ENCODE data around the gene UTP14C.

UTP14C gene

DNA sequence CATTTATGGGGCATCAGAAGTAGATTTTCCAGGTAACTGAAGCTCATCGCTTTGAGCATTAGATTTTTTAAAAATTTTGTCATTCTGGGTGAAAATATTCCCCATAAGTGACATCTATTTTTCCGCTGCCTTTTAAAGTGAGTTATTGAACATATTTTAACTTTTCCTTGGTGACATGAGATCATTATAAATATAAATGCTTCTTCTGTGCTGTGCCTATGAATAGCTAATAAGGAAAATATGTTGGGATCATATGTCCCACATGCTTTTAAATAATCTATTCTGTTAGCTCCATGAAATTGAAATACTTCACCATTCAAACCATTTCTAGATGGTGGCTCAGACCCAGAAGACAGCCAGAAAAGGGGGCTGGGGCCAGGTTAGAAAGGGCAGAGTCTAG is 27.3 kb upstream of the UTP14C start:
- TF ChIP-seq, protein P1, sequence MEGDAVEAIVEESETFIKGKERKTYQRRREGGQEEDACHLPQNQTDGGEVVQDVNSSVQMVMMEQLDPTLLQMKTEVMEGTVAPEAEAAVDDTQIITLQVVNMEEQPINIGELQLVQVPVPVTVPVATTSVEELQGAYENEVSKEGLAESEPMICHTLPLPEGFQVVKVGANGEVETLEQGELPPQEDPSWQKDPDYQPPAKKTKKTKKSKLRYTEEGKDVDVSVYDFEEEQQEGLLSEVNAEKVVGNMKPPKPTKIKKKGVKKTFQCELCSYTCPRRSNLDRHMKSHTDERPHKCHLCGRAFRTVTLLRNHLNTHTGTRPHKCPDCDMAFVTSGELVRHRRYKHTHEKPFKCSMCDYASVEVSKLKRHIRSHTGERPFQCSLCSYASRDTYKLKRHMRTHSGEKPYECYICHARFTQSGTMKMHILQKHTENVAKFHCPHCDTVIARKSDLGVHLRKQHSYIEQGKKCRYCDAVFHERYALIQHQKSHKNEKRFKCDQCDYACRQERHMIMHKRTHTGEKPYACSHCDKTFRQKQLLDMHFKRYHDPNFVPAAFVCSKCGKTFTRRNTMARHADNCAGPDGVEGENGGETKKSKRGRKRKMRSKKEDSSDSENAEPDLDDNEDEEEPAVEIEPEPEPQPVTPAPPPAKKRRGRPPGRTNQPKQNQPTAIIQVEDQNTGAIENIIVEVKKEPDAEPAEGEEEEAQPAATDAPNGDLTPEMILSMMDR (IDR thresholded peaks at IDR 0.05; ENCODE audit: low read depth, low read length) = no peak
- Histone ChIP-seq H3K27me3 (peaks cover 3% of the 10 kb centered on the region; the same call in 1 of the 2 replicates), H3K36me3 (no peaks in the 10 kb centered on the region), H3K9me3 (no peaks in the 10 kb centered on the region), H3K4me3 (ENCODE audit: low read depth, low read length) (no peak overlapping the region), H3K4me1 (no peaks in the 10 kb centered on the region)
- DNase-seq = no peak

DNA sequence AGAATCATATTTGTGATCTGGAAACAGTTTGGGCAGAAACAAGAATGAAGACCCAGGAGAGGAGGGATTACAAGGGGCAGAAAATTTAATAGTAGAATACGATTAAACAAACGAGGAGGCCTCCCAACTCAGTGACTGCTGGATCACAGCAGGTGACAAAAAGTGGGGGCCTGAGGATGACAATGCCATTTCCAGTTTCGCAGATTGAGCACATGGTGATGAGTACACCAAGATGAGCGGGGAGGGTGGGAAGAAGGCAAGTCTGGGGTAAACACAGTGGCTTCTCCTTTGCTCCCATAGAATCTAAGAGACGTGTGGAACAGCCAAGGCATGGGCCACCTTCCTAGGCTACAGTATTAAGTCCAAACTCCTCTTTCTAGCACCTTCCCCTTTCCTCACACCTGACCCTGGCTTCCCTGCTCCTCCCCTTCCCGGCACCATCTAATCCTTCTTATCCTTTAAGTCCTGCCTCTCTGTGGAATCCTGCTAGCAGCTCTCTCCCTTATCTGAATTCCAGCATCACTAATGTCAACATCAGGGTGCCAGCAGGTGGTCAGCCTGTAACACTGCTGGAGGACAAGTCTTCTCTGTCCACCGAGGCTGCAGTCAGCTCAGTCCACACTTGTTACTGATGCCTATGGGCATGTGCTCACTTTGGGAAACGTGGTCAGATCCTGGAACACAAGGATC is 26.7 kb upstream of the UTP14C start:
- H3K9me3 ChIP-seq = no peaks in the 10 kb centered on the region
- H3K4me1 ChIP-seq = no peaks in the 10 kb centered on the region
- 0 out of 2 replicates have a peak, but pooled peaks cover 3% of the 10 kb centered on the region for H3K27me3 ChIP-seq
- no peak overlapping the region for H3K4me3 ChIP-seq (ENCODE audit: low read depth, low read length)
- no peaks in the 10 kb centered on the region for H3K36me3 ChIP-seq
- TF ChIP-seq, protein P1 (IDR thresholded peaks at IDR 0.05; ENCODE audit: low read depth, low read length) = no peak
- no peak for DNase-seq

DNA sequence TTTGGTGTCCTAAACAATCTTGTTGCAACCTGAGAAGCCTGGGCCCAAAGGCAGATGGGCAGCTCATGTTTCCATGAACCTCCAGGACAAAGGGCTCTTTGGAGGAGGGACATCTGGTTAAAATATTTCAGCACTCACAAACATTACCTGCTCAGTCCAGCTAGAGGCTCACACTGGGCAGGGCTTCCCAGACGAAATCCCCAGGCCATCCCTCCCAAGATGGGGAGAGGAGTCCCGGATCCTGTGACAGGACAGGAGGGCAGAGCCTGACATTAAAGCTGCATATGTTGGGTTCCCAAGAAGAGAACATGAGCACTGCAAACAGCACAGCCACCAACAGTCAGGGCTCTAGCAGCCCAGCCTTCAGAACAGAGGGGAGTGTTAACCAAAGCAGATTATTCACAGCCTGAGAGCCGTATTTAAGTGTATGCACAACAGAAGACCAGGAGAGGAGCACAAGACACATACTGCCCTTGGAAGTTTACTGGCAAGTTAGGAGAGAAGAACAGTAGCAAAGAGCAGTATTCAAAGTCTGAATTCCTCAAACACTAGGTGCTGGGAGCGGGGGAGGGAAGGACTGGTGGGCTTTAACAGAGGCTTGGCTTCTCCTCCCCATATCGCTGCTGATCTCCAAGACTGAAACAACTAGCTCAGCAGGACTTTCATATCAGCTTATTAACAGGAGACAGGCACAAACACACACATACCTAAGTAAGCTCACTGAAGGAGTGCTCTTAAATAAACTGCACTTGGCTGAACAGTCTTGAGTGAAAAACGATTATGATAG is 25.6 kb upstream of the UTP14C start:
- no peaks in the 10 kb centered on the region for H3K27me3 ChIP-seq
- H3K36me3 ChIP-seq = no peaks in the 10 kb centered on the region
- H3K4me1 ChIP-seq = no peaks in the 10 kb centered on the region
- H3K4me3 ChIP-seq (ENCODE audit: low read depth, low read length) = no peak overlapping the region
- TF ChIP-seq, protein P1 (IDR thresholded peaks at IDR 0.05; ENCODE audit: low read depth, low read length) = no peak
- H3K9me3 ChIP-seq = no peaks in the 10 kb centered on the region
- no peak for DNase-seq

DNA sequence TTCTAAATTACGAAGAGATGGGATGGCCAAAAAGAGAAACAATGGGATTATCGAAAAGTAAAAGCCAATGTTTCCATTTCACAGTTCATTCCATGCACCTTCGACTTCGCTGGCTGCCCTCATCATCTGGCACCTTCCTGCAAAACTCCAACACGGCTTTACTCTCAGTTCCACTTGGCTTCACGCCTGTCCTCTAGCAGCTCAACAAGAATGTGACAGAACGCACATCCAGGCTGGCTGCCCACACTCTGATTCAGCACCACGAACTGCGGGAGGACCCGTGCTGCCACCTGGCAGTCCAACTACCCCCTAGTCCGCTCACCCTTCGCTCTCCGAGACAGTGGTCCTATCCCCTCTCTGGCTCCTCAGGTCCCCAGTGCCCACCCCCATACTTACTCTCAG is 25.0 kb upstream of the UTP14C start:
- no peaks in the 10 kb centered on the region for H3K27me3 ChIP-seq
- H3K36me3 ChIP-seq = no peaks in the 10 kb centered on the region
- DNase-seq = no peak
- H3K4me1 ChIP-seq = no peaks in the 10 kb centered on the region
- no peaks in the 10 kb centered on the region for H3K9me3 ChIP-seq
- TF ChIP-seq, protein P1 (IDR thresholded peaks at IDR 0.05; ENCODE audit: low read depth, low read length) = no peak
- H3K4me3 ChIP-seq (ENCODE audit: low read depth, low read length) = no peak overlapping the region

DNA sequence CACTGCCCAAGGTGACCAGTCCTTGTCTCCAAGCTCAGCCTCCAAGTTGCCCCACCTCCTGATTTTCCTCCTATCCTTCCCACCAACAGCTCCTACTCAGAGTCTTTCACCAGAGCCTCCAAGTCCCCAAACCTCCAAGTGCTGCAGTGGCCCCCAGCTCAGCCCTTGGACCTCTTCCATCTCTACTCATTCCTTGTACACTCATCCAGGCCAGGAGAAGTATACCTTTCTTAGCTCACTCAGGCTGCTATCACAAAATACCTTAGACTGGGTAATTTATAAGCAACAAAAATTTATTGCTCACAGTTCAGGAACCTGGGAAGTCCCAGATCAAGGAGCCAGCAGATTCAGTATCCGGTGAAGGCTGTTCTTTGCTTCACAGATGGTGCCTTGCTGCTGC is 24.6 kb upstream of the UTP14C start:
- Histone ChIP-seq H3K4me1 (no peaks in the 10 kb centered on the region), H3K9me3 (no peaks in the 10 kb centered on the region), H3K4me3 (ENCODE audit: low read depth, low read length) (no peak overlapping the region), H3K27me3 (no peaks in the 10 kb centered on the region), H3K36me3 (no peaks in the 10 kb centered on the region)
- DNase-seq = no peak
- TF ChIP-seq, protein P1 (IDR thresholded peaks at IDR 0.05; ENCODE audit: low read depth, low read length) = no peak

Measured in BE2C (cell line).